GM19324 (cell line): ENCODE measurements around the gene GRIK4.

Source experiments
- ATAC-seq: cut with Tn5 transposase; IDR thresholded peaks from one replicate; pipeline ENCODE4 v1.9.1; 2021; ENCODE audit warnings: mild to moderate bottlenecking, moderate library complexity; ENCODE audit not compliant: unreplicated experiment, low FRiP score

The GRIK4 gene

DNA sequence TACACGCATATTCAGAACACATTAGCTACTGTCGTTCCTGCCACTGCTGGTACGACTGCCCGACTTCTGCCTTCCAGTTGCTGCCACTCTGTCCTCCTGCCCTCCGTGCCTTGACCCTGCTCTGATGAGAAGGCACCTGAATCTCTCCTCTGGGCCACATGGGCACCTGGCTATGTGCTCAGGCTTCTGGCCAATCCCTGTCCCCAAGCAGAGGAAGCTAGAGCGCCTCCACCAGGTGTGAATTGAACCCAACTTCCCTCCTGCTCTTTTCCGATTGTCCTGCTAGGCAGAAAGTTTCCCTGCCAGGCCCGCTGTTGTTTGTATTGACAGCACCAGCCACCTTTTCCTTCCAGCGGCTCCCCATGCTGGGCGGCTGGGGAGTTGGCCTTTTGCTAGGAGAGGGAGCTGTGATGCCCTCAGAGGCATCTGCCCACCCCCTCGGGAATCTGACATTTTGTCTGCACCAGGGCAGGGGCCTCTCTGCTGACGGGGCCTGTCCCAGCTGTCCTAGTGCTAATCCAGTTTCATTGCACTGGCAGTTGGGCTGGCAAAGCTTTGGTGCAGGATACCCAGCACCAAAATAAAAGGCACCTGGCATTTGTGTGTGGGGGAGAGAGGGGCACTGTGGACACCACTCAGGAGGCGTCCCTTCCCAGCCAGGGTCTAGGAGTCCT is 118.0 kb downstream of the GRIK4 start:
- ATAC-seq: no peak

DNA sequence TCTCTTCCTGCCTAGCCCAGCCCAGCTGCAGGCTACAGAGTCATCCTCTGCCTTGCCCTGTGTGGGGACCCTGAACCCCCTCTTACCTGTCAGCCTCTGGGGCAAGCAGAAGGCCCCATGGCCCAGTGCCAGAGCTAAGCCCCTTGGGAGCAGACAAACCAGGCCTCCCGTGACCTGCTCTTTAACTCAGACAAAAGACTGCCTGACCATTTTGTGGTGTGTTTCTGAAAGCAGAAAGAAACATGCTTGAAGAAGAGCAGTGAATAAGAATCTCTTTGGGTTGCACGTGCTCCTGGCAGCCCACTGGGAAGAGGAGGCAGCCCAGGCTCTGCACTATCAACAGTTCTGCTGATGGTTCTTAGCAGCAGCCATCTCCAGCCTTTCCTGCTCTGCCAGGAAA is 118.6 kb downstream of the GRIK4 start:
- ATAC-seq: no peak

DNA sequence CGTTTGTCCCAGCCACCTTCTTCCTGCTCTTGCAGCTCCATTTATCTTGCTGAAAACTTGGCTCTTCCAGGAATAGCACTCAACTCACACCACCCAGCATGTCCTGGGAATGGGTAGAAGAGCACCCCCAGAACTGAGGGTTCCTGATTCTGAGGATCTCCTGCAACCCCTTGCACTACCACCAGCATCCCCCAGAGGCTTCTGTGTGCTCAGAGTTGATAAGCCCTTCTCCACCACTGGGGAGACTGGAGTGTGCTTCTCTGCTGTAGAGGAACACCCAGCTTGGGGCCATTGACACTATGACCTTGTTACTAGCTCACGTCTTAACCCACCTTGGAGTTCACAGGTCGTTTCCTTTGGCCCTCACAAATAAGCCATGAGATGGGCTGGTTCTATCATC is 121.0 kb downstream of the GRIK4 start:
- no peak for ATAC-seq

DNA sequence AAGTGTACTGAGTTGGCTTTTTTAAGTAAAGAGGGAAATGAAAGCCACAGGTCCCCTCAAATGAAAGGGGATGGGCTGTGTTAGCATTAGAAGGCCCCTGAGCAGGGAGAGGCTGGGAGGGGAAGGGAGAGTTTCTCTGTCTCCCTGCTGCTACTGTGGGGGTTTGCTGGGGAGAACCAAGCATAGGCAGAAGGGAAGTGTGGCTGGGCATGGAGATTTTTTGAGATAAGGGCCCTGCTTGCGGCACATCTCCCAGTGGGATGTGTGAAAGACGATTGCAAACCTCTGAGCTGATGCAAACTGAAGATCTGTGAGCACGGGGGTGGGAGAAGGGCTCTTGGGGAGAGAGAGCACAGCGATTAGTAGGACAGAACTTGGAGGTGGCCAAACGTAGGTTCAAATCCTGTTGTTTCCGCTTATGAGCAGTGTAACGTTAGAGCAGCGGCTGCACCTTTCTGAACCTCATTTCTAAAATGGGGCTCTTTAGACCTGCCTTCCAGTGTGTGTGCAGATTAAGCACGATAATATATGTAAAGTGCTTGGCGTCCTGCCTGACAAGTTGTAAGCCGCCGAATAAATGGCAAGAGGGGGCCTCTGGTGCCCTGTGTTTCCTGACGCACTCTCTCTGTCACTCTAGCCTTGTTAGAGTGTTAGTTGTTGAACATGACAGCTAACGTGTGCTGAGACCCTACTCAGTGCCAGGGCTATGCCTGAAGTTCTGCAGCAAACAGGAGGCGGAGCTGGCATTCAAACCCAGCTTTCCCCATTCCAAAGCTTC is 122.3 kb downstream of the GRIK4 start:
- ATAC-seq: no peak

DNA sequence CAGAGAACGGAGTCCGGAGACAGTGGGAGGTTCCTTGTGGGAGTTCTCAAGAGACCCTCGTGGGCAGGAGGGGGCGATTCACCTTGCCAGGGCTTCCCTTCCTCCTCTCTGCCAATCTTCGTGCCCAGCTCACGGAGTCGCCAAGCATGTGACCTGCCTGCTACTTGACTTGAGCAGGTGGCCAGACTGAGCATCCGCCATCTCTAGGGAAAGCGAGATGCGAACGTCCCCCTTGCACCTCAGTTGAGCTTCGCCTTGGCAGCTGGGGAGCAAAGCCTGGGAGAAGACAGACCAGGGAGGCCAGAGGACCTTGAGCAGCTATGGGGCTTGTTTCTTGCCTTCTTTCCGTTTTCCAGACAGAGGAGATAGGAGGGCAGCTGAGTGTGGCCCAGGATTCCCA is 123.2 kb downstream of the GRIK4 start:
- no peak for ATAC-seq

DNA sequence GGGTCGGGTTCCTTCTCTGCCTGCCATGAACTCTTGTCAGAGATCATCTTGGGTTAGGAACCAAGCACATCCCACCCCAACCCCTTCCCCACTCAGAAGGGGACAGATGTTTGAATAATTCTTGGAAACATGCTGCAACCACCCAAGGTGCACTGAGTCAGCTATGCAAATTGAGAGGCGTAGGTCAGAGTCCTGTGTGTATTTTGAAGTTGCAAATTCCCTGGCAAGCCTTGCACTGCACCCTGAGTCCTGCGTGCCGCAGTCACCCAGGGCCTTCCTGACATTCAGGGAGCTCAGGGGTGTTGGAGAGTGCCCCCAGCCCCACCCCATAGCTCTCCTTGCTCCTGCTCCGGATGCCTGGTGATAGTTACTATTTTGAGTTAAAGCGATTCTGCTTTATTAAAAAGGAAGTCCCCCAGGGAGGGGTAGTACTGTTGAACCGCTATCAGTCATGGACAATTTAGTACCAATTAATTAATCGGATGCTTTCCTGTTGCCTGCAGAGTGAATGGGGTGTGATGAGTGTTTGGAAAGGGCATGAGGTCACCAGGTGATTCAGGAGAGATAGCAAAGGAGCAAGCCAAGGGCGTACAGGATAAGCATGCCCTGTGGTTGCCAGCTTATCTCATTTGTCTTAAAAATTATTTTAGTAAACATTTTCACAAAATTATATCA is 123.7 kb downstream of the GRIK4 start:
- no peak for ATAC-seq

DNA sequence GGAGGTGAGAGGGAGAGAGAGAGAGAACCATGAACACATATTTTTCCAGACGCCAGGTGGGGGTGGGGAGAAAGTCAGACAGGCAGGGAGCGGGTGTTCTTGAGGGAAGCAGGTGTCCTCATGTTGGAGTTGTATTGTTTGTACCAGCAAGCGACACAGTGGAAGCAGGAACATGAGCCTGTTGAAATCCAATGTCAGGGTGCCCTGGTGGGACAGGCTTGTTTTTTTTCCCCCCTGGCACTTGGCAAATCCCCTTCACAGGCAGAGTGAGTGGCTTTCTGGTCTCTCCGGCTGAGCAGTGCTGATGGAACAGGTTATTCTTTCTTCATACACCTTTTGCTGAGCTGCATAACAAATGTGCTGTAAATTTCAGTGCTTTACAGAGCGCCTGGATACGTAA is 125.6 kb downstream of the GRIK4 start:
- no peak for ATAC-seq

DNA sequence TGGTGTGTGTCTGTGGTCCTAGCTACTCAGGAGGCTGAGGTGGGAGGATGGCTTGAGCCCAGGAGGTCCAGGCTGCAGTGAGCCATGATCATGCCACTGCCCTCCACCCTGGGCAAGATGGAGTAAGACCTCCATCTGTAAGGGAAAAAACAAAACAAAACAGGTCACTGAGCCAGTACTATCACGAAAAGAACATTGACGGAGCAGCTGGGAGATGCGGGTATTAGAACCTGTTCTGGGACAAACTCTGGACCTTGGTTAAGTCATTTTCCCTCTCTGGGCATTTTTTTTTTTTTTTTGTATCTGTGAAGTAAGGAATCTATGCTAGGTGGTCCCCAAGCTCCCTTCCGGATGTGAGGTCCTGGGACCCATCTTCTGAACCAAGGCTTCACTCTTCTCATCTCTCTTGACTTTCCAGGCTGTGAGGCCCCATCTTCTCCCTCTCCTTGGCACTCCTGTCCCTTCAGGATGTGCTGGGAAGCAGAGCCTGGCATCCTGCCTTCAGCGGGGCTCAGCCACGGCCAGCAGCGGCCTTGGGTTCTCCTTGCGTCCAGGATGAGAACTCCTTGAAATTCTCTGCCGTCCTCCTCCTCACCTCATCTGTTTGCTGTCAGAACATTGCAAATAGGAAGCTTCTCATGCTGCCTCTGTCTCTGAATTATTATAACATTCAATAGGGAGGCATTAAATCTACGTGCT is 130.8 kb downstream of the GRIK4 start:
- ATAC-seq: no peak

DNA sequence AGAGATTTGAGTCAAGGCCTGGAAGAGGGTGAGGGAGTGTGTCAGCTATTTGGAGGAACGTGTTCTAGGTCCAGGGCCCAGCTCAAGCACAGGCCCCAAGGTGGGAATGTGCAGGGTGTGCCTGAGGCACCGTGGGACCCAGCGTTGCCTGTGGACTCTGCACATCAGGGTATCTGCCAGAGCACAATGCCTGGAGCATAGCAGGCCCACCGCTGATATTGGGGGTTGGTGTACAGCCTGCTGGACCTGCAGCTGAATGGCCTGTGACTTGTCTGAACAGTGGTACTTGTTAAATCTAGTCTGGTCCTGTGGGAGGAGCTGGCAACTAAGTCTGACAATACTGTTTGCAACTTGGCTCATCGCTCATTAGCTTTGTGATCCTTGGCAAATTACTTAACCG is 131.7 kb downstream of the GRIK4 start:
- ATAC-seq: no peak

DNA sequence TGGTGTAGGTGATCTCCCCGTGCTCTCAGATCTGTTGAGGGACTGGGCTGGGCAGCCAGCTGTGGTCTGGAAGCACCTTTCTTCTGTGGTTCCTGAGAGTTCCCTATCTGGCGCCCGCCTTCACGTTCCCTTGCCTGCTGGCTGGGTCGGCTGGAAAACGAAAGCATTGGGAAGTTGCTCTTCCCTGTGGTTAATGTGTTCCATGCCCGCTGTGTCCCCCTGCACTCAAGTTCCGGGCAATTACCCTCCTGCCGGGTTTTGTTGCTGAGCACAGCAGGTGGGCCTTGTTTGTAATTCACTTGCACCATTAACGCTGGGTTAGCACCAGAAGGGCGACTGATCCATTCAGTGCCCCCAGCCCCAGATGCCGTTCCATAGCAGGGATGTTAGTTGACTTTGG is 134.1 kb downstream of the GRIK4 start:
- no peak for ATAC-seq

DNA sequence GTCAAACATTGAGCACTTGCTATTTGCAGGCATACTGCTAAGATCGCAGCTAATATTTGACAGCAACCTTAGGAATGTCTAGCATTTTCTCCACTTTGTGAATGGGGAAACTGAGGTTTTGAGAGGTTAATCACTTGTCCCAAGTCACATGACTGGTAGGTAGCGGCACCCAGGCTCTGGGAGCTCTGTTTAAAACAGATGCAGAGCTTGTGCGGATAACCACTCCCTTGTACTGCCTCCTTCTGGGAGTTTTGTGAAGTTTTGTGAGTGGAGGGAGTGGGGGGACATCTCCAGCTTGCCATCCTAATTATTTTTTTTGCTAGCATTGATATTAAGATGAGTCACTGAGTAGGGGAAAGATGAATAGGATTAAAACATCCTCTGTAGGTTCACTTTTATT is 134.7 kb downstream of the GRIK4 start:
- no peak for ATAC-seq

DNA sequence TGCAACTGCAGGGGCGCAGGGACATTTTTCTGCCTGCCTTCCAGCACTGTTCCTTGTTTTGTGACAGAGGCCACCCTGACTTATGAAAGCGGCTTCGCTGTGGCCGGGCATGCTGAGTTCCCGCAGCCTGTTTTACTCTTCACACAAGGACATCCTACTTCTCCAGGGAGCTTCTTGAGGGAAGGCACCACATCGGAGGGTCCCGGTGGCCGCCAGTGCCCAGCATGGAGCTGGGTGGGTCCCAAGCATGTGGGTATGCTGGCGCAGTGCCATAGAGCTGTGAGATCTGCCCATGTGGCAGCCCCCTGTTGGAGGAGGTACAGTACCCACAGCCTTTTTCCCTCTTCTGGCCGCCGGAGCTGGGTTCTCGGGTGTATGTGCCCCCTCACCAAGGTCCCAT is 136.1 kb downstream of the GRIK4 start:
- no peak for ATAC-seq

DNA sequence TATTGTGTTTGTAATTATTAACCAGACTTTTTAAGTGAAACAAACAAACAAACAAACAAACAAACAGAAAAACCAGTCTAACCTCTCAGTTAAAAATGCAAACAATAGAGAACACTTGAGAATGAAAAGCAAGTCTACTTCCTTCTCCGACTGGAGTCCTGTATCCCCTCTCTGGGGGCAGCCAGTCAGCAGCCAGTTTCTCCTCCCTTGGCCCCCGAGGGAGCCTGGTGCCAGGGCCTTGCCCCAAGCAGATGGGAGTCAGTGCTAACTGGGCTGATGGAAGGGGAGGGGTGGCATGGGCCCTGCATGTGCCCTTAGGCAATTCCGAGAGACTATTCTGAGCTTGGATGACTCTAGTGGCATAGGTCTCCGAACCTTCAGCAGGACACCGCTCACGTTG is 137.2 kb downstream of the GRIK4 start:
- no peak for ATAC-seq

DNA sequence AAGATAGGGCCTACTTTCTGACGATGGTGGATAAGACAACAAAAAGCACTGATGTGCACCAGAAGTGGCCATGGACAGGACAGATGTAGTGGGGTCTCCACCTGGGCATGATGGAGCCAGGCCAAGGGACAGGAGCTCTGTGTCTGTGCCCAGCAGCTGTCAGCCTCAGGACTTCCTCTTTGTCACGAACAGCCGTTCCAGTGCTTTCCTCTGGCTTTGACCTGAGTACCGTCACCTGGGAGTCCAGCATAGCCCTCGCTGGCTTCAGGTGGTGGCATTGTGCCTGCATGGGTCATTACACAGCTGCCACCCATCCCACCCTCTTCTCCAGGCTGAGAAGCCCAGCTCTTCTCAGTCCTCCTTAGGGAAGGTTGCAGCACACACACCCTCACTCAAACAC is 137.8 kb downstream of the GRIK4 start:
- ATAC-seq: no peak

DNA sequence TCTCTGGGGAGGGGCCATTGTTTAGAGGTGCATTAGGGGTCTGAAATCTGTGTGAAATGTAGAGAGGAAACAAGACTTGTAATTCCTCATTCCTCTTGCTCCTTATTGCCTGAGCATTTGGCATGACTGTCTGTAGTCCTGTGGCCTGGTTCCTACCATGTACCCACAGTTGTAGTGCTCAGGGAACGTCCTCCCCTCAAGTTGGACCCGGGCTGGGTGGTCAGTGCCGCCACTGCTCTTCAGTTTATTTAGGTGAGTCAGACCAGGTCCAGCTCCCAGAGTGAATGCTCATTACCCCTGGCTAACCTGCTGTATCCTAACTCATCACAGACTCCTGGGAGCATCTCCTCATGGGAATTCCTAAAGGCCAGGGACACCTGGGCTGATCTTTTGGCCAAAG is 139.8 kb downstream of the GRIK4 start:
- ATAC-seq: no peak

DNA sequence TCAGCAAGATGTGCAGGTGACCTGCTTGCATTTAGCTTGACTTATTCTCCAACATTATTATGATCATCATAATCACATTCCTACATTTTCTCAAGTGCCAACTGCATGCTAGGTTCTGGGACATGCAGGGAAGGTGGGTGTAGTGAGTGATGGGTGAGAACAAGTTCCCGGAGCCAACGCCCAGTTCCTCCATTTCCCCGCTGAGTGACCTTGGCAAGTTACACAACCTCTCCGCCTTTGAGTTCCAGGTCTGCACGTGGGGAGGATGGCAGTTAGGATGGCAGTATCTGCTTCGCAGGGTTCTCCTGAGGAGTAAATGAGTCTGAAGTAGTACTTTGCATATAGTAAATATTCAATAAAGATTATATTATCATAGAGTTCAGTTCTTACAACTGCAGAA is 140.3 kb downstream of the GRIK4 start:
- ATAC-seq: no peak

DNA sequence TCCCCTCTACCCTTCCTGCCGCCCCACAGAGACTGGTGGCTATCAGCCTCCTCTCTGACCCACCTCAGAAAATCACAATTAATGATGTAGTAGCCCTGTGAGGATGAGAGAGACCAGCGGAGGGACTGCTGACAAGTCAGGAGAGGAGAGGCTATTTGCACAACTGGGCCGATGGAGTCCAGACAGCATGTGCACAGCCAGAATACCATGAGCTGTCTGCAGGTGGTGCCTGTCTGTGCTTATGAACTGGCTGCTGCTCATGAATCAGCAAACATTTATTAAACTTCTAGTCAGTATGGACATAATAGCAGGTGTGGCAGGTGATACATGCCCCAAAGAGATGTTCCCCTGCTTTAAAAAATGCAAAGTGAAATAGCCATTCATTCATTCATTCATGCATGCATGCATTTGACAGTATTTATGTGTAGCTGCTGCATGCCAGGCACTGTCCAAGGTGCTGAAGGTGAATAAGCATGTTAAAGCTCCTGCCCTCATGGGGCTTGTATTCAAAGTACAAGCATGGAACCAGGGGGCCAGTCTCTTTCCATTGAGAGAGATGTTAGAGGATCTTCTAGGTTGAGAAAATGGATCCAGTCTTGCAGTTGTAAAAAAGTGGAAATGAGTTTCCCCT is 141.3 kb downstream of the GRIK4 start:
- ATAC-seq: no peak

DNA sequence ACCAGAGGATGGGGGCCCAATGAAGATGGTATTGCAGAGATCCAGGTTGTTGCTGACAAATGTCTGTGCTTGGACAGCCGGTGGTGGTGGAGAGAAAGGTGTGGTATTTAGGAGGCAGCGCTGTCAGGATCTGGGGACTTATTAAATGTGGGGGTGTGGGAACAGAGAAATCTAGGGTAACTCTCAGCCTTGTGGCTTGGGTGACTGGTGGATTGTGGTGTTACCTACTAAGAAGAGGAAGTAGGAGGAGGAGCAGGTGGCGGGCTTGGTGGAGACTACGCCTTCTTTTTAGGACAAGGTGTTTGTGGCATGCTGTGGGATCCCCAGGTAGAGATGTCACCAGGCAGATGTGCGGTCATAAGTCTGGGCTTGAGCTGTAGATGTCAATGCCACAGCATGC is 144.0 kb downstream of the GRIK4 start:
- no peak for ATAC-seq

DNA sequence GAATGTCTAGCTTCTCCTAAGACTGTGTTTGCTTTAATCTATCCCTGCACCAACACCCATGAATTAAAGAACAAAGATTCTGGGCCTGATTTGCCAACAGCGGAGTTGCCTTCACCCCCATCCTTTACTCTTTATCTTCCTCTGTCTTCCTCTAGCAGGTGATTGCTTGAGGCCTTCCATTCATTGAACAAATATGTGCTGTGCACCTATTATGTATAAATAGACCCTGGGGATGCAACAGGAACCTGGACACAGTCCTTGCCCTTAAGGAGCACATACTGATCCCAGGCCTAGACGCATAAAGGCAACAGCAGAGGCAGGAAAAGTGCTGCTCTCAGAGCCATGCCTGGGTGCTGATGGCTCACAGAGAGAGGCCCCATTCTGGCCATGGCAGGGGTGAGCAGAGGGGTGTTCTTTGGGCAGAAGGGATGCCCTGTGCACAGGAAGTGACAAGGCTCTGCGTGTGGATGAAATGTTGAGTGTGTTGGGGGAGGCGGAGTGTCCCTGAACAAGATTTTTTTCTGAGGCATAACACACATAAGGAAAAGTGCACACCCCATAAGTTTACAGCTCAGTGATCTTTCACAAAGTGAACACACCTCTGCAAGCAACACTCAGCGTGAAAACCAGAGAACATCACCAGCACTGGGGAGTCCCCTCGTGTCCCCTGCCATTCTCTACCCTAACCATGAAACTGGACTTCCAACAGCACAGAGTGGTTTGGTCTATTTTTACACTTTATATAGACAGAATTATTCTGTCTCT is 145.9 kb downstream of the GRIK4 start:
- peak; percentile 41 for ATAC-seq

DNA sequence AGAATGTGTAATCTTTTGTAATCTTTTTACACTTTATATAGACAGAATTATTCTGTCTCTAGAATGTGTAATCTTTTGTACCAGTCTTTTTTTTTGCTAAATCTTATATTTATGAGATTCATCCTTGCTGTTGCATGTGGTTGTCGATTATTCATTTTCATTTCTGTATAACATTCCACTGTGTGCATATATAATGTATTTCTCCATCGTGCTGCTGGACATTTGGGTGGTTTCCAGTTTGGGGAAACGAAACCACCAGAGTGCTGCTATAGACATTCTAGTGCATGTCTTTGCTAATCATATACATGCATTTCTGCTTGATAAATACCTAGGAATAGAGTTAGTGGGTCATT is 146.5 kb downstream of the GRIK4 start:
- ATAC-seq: peak; percentile 25
